Rectal smooth muscle tissue (tissue), 1 donor: ENCODE results near the gene NOX5.
"Not testable (repeated sequence)": the region's sequence is repeated elsewhere in the genome, so short reads cannot be mapped to it uniquely, and the experiment has no call there.

Experiments
- H3K27ac ChIP-seq: one replicate; pipeline ENCODE4 v1.7.0; 2013; ENCODE audit warnings: low read depth, low read length, inconsistent platforms
- H3K27me3 ChIP-seq: one replicate; pipeline ENCODE4 v1.7.0; 2013; ENCODE audit warnings: low read length; ENCODE audit not compliant: control insufficient read depth, insufficient read depth
- H3K36me3 ChIP-seq: one replicate; pipeline ENCODE4 v1.7.0; 2013; ENCODE audit warnings: low read length; ENCODE audit not compliant: control insufficient read depth, insufficient read depth
- H3K4me1 ChIP-seq: one replicate; pipeline ENCODE4 v1.7.0; 2013; ENCODE audit warnings: low read length; ENCODE audit not compliant: control insufficient read depth, insufficient read depth
- H3K4me3 ChIP-seq: one replicate; pipeline ENCODE4 v1.7.0; 2013; ENCODE audit warnings: low read length
- H3K9ac ChIP-seq: one replicate; pipeline ENCODE4 v1.7.0; 2013; ENCODE audit warnings: low read length

The NOX5 gene

DNA sequence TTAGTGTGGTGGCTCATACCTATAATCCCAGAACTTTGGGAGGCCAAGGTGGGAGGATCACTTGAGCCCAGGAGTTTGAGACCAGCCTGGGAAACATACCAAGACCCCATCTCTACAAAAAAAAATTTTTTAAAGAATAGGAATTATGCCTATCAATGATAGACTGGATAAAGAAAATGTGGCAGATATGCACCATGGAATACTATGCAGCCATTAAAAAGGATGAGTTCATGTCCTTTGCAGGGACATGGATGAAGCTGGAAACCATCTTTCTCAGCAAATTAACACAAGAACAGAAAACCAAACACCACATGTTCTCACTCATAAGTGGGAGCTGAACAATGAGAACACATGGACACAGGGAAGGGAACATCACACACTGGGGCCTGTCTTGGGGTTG, 54.8 kb downstream of the NOX5 start:
- not testable (repeated sequence) for H3K9ac ChIP-seq, H3K36me3 ChIP-seq, H3K27ac ChIP-seq, H3K4me1 ChIP-seq, H3K27me3 ChIP-seq, H3K4me3 ChIP-seq

DNA sequence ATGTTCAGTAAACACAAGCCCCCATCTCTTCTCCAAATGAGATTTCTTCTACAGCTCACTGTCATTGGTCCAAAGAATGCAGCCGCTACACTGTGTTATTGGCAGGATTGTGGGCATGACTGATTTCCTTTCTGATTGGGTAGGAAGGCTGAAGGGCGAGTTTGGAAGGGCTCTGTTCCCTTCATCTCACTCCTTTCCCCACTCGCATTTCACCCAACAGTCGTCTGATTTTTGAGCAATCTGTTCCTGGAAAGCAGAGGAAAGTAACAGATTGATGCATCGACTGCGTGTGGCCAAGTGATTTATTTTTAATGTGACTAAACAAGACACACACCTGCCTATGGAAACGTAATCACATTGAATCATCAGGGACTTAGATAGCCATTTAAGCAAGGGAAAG, 55.5 kb downstream of the NOX5 start:
- Histone ChIP-seq H3K27ac (no peak overlapping the region), H3K9ac (no peak overlapping the region), H3K27me3 (no peaks in the 10 kb centered on the region), H3K4me3 (no peak overlapping the region), H3K36me3 (no peaks in the 10 kb centered on the region), H3K4me1 (no peaks in the 10 kb centered on the region)

- Histone ChIP-seq H3K27ac (no peak overlapping the region), H3K4me1 (no peaks in the 10 kb centered on the region), H3K9ac (no peak overlapping the region), H3K27me3 (no peaks in the 10 kb centered on the region), H3K36me3 (no peaks in the 10 kb centered on the region), H3K4me3 (no peak overlapping the region)
Observed at GRCh38 chr15:69070396-69070795, 55.9 kb downstream of the NOX5 start.

DNA sequence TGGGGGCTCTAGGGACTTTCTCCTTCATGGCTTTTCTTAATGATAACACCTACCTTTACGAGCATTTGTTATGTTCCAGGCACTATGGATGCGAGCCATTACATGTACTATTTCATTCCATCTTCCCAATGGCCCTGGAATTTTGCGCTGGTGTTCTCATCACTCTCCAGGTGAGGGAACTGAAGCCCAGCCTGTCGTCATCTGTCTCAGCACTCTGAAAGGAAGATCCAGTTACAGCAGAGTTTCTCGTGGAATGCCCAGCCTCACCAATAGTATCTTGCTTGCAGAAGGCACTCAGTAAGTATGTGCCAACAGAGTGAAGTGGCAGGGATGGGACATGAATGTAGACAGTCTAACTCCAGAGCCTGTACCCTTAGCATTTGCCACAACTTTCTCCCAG, 56.8 kb downstream of the NOX5 start:
- Histone ChIP-seq H3K4me1 (no peaks in the 10 kb centered on the region), H3K27me3 (no peaks in the 10 kb centered on the region), H3K9ac (no peak overlapping the region), H3K36me3 (no peaks in the 10 kb centered on the region), H3K27ac (no peak overlapping the region), H3K4me3 (no peak overlapping the region)

DNA sequence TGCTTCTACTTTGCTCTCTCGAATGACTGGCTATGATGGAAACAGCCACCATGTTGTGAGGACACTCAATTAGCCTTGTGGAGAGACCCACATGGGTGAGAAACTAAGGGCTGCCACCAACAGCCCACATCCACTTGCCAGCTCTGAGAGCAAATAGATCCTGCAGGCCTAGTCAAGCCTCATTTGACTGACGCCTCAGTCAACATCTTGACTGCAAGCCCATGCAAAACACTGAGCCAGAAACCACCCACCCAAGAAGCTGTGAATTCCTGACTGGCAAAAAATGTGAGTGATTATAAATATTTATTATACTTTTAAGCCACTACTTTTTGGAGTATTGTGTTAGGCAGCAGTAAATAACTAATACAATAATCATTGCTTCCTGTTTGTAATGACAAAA, 58.4 kb downstream of the NOX5 start:
- H3K9ac ChIP-seq: no peak overlapping the region
- no peaks in the 10 kb centered on the region for H3K4me1 ChIP-seq
- no peak overlapping the region for H3K27ac ChIP-seq
- no peaks in the 10 kb centered on the region for H3K36me3 ChIP-seq
- no peak overlapping the region for H3K4me3 ChIP-seq
- no peaks in the 10 kb centered on the region for H3K27me3 ChIP-seq

GRCh38 chr15:69074001-69074842, 59.7 kb downstream of the NOX5 start:
- H3K27me3 ChIP-seq: no peaks in the 10 kb centered on the region
- H3K36me3 ChIP-seq: no peaks in the 10 kb centered on the region
- H3K27ac ChIP-seq: no peak overlapping the region
- peak overlapping the region; percentile 86 for H3K4me3 ChIP-seq
- peak overlapping the region; percentile 52 for H3K9ac ChIP-seq
- no peaks in the 10 kb centered on the region for H3K4me1 ChIP-seq

- Histone ChIP-seq H3K4me3 (peak overlapping the region; percentile 86), H3K27ac (no peak overlapping the region), H3K36me3 (no peaks in the 10 kb centered on the region), H3K27me3 (no peaks in the 10 kb centered on the region), H3K4me1 (no peaks in the 10 kb centered on the region), H3K9ac (no peak overlapping the region)
Observed at GRCh38 chr15:69074843-69075224, 60.3 kb downstream of the NOX5 start.

- no peaks in the 10 kb centered on the region for H3K36me3 ChIP-seq
- H3K4me1 ChIP-seq: no peaks in the 10 kb centered on the region
- no peak overlapping the region for H3K27ac ChIP-seq
- no peaks in the 10 kb centered on the region for H3K27me3 ChIP-seq
- H3K9ac ChIP-seq: no peak overlapping the region
- H3K4me3 ChIP-seq: no peak overlapping the region
Observed at GRCh38 chr15:69075440-69075839, 60.9 kb downstream of the NOX5 start.

GRCh38 chr15:69076756-69077155, 62.3 kb downstream of the NOX5 start:
- no peaks in the 10 kb centered on the region for H3K4me1 ChIP-seq
- H3K4me3 ChIP-seq: no peak overlapping the region
- H3K27me3 ChIP-seq: no peaks in the 10 kb centered on the region
- no peak overlapping the region for H3K9ac ChIP-seq
- no peak overlapping the region for H3K27ac ChIP-seq
- no peaks in the 10 kb centered on the region for H3K36me3 ChIP-seq

DNA sequence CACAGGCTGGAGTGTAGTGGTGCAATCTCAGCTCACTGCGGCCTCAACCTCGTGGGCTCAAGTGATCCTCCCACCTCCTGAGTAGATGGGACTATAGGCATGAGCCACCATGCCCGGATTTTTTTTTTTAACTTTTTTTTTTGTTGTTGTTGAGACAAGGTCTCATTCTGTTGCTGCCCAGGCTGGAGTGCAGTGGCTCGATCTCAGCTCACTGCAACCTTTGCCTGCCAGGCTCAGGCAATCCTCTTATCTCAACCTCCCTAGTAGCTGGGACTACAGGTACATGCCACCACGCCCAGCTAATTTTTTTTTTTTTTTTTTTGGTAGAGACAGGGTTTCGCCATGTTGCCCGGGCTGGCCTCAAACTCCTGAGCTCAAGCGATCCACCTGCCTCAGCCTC, 64.1 kb downstream of the NOX5 start:
- no peaks in the 10 kb centered on the region for H3K4me1 ChIP-seq
- no peak overlapping the region for H3K27ac ChIP-seq
- no peak overlapping the region for H3K9ac ChIP-seq
- no peaks in the 10 kb centered on the region for H3K27me3 ChIP-seq
- no peak overlapping the region for H3K4me3 ChIP-seq
- H3K36me3 ChIP-seq: no peaks in the 10 kb centered on the region

GRCh38 chr15:69080295-69081248, 66.1 kb downstream of the NOX5 start:
- Histone ChIP-seq H3K27me3 (no peaks in the 10 kb centered on the region), H3K27ac (no peak overlapping the region), H3K4me1 (no peaks in the 10 kb centered on the region)

DNA sequence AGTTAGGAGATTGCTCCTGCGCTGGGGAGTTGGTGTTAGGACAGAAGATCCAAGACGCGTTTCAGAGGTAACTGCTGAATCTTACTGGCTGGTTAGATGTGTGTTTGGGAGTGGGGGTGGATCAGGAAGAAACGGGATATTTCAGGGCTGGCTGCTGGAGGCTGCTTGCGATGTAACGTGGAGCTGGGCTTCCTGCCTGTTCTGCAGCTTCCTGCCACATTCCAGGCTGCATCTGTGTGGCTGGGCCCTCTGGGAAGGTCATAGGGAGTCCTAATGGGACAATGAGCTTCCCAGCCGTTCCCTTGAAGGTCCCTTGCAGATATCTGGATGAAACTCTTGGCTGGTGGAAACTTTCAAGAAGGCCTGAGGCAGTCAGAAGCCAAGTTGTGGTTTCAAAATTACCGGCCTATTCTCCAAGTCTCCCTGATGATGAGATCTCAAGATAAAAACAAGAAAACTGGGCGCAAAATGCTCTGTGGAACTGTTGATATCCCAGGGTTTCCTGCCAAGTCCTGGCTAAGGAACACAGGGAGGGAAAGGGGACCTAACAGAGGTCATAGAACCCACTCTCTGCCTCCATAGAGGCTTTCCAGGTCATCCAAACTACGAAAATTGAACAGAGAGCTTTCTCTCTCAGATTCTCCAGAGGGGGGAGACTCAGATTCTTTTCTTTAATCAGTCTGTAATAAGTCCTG, 67.0 kb downstream of the NOX5 start:
- H3K4me1 ChIP-seq: no peaks in the 10 kb centered on the region
- no peak overlapping the region for H3K4me3 ChIP-seq
- H3K27me3 ChIP-seq: no peaks in the 10 kb centered on the region
- H3K9ac ChIP-seq: no peak overlapping the region
- no peaks in the 10 kb centered on the region for H3K36me3 ChIP-seq
- H3K27ac ChIP-seq: no peak overlapping the region

More at GRCh38 chr15:69080295-69081248, 66.1 kb downstream of the NOX5 start:
- Histone ChIP-seq H3K4me3 (no peak overlapping the region), H3K36me3 (no peaks in the 10 kb centered on the region), H3K9ac (no peak overlapping the region)
